HepG2 (cell line): ENCODE measurements around the gene GCLM. TPM values are rescaled to one million over a fixed set of nuclear protein-coding genes. Genes with fewer than 3 reads are reported as not detected.

Experiments
- FOXM1 ChIP-seq: sonication (generic); formaldehyde crosslinking; IDR thresholded peaks from 2 replicates; pipeline ENCODE4 v1.5.0; 2020; ENCODE audit warnings: missing genetic modification reagents
- MBNL3 ChIP-seq: fragments of 250-450 bp; sonication (Bioruptor Pico); conservative IDR thresholded peaks from 2 replicates; pipeline ENCODE4 v1.8.0; 2022; ENCODE audit warnings: mild to moderate bottlenecking, inconsistent platforms
- NR0B2 ChIP-seq: sonication (generic); formaldehyde crosslinking; IDR thresholded peaks from 2 replicates; pipeline ENCODE4 v1.4.0; 2020; ENCODE audit warnings: mild to moderate bottlenecking, missing genetic modification reagents
- PHB2 ChIP-seq: fragments of 450-650 bp; IDR thresholded peaks from 2 replicates; pipeline ENCODE4 v1.6.1; 2018; ENCODE audit not compliant: partially characterized antibody
- TFDP1 ChIP-seq: IDR thresholded peaks from 2 replicates; pipeline ENCODE4 v1.6.1; 2016; ENCODE audit warnings: missing compliant biosample characterization, missing genetic modification reagents, borderline replicate concordance
- ZMYM2 ChIP-seq: sonication (generic); formaldehyde crosslinking; IDR thresholded peaks from 2 replicates; pipeline ENCODE4 v1.8.0; 2022; ENCODE audit warnings: mild to moderate bottlenecking, missing genetic modification reagents
- ZNF251 ChIP-seq: sonication (generic); formaldehyde crosslinking; IDR thresholded peaks from 2 replicates; pipeline ENCODE4 v1.9.0; 2021; ENCODE audit warnings: mild to moderate bottlenecking, missing genetic modification reagents
- ZNF260 ChIP-seq: sonication (generic); formaldehyde crosslinking; IDR thresholded peaks from 2 replicates; pipeline ENCODE4 v1.4.0; 2020; ENCODE audit warnings: missing genetic modification reagents, low read depth, mild to moderate bottlenecking, borderline replicate concordance
- ZNF430 ChIP-seq: sonication (generic); formaldehyde crosslinking; IDR thresholded peaks from 2 replicates; pipeline ENCODE4 v1.9.0; 2021; ENCODE audit warnings: mild to moderate bottlenecking, missing genetic modification reagents
- ZNF549 ChIP-seq: sonication (generic); formaldehyde crosslinking; IDR thresholded peaks from 2 replicates; pipeline ENCODE4 v1.5.0; 2020; ENCODE audit warnings: missing genetic modification reagents
- ZNF768 ChIP-seq: sonication (generic); formaldehyde crosslinking; IDR thresholded peaks from 2 replicates; pipeline ENCODE4 v1.4.0; 2020; ENCODE audit warnings: missing genetic modification reagents
- ZSCAN31 ChIP-seq: sonication (generic); formaldehyde crosslinking; IDR thresholded peaks from 2 replicates; pipeline ENCODE4 v1.5.0; 2020; ENCODE audit warnings: low read depth, mild to moderate bottlenecking, missing genetic modification reagents
- polyA plus RNA-seq, 8 experiments: library from polyadenylated mRNA; depleted of rRNA in 3 of 8; stranded (reverse) in 7 of 8; unstranded in 1 of 8; fragments of >200 nt; fragmentation: Illumina TruSeq in 4 of 8; extraction: Trizol in 4 of 8; gene quantifications; 2 replicates each; pipeline versions ENCODE4 v1.2.1 to v1.2.3, GENCODE V29; 2011 to 2016; ENCODE audit warnings: low read depth in 4 of 8, missing spikeins in 1 of 8, mixed read lengths in 1 of 8; ENCODE audit not compliant: insufficient read depth in 1 of 8
- total RNA-seq, 5 experiments: library from RNA; depleted of rRNA; stranded (reverse); fragments of >200 nt; fragmentation: Illumina TruSeq; extraction: Trizol; gene quantifications; 2 replicates each; pipeline ENCODE4 v1.2.3, GENCODE V29; 2016; ENCODE audit warnings: low read depth in 1 of 5
- TF ChIP-seq, protein P1 (sequence below): sonication (generic); formaldehyde crosslinking; IDR thresholded peaks from 2 replicates; pipeline ENCODE4 v1.5.1; 2020; ENCODE audit warnings: mild to moderate bottlenecking, missing genetic modification reagents, moderate library complexity
- TF ChIP-seq, protein P2 (sequence below), 2 experiments: fragments of 450-650 bp in 1 of 2; sonication (generic) in 1 of 2; formaldehyde crosslinking; IDR thresholded peaks; 2 replicates each; pipeline versions ENCODE4 v1.5.0 to v1.8.0; 2020 to 2022; ENCODE audit warnings: mild to moderate bottlenecking in 1 of 2, missing genetic modification reagents in 1 of 2
- TF ChIP-seq, protein P3 (sequence below): IDR thresholded peaks from 2 replicates; pipeline ENCODE4 v1.6.1; 2016

Gene GCLM
- total and polyA plus RNA-seq, 2 of the 13 experiments (the other 11 are each of a cell fraction or from before 2014, with no cell fraction given): 8.7 to 29.9 TPM

DNA sequence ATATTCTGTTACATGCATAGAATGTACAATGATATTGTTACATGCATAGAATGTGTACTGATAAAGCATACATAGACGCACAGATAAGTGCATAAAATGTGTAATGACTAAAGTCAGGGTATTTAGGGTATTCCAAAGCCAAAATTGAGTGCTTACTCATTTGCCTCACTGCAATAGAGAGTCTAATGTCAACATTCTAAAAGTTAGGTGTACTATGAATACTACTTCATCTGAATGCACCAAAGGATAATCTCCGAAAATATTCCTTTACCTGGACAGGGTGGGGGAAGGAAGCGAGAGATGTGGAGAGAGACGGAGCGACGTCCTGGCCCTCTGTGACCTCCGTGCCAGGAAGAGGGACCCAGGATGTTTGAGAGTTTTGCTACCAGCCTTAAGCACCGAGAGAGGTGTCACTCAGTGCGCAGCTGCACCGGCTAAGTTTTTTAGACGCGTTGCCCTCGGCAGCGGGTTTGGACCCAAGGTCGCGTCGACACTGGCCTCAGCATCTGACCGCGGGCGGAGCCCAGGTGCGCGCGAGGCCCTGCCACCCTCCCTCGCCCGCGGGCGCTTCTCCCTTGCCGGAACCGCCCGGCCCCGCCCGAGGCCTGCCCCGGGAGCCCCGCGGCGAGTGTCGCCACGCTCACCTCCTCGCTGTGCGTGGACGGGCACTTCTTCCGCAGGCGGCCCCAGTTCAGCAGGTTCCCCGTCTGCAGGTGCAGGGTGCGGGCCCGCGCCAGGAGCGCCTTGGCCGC is 660 bp downstream of the GCLM start (continued):
- TF ChIP-seq, protein P1, sequence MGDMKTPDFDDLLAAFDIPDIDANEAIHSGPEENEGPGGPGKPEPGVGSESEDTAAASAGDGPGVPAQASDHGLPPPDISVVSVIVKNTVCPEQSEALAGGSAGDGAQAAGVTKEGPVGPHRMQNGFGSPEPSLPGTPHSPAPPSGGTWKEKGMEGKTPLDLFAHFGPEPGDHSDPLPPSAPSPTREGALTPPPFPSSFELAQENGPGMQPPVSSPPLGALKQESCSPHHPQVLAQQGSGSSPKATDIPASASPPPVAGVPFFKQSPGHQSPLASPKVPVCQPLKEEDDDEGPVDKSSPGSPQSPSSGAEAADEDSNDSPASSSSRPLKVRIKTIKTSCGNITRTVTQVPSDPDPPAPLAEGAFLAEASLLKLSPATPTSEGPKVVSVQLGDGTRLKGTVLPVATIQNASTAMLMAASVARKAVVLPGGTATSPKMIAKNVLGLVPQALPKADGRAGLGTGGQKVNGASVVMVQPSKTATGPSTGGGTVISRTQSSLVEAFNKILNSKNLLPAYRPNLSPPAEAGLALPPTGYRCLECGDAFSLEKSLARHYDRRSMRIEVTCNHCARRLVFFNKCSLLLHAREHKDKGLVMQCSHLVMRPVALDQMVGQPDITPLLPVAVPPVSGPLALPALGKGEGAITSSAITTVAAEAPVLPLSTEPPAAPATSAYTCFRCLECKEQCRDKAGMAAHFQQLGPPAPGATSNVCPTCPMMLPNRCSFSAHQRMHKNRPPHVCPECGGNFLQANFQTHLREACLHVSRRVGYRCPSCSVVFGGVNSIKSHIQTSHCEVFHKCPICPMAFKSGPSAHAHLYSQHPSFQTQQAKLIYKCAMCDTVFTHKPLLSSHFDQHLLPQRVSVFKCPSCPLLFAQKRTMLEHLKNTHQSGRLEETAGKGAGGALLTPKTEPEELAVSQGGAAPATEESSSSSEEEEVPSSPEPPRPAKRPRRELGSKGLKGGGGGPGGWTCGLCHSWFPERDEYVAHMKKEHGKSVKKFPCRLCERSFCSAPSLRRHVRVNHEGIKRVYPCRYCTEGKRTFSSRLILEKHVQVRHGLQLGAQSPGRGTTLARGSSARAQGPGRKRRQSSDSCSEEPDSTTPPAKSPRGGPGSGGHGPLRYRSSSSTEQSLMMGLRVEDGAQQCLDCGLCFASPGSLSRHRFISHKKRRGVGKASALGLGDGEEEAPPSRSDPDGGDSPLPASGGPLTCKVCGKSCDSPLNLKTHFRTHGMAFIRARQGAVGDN (CRISPR knock-in tag): peak; percentile 84
- TF ChIP-seq ZNF260 (CRISPR knock-in tag) (no peak), ZNF768 (CRISPR knock-in tag) (0 out of 2 replicates have a peak, but pooled peaks have one; percentile 41), PHB2 (no peak), ZNF549 (CRISPR knock-in tag) (no peak), FOXM1 (CRISPR knock-in tag) (no peak), TFDP1 (CRISPR knock-in tag) (no peak; the same call in 1 of the 2 replicates), MBNL3 (CRISPR knock-in tag) (no peak), ZNF430 (0 out of 2 replicates have a peak, but pooled peaks have one; percentile 43), ZNF251 (CRISPR knock-in tag) (no peak), ZSCAN31 (CRISPR knock-in tag) (peak; percentile 29; the same call in 1 of the 2 replicates), ZMYM2 (CRISPR knock-in tag) (no peak), NR0B2 (CRISPR knock-in tag) (no peak)
- TF ChIP-seq, protein P2, sequence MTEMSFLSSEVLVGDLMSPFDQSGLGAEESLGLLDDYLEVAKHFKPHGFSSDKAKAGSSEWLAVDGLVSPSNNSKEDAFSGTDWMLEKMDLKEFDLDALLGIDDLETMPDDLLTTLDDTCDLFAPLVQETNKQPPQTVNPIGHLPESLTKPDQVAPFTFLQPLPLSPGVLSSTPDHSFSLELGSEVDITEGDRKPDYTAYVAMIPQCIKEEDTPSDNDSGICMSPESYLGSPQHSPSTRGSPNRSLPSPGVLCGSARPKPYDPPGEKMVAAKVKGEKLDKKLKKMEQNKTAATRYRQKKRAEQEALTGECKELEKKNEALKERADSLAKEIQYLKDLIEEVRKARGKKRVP (CRISPR knock-in tag; IDR thresholded peaks at IDR 0.05): no peak
- TF ChIP-seq, protein P3, sequence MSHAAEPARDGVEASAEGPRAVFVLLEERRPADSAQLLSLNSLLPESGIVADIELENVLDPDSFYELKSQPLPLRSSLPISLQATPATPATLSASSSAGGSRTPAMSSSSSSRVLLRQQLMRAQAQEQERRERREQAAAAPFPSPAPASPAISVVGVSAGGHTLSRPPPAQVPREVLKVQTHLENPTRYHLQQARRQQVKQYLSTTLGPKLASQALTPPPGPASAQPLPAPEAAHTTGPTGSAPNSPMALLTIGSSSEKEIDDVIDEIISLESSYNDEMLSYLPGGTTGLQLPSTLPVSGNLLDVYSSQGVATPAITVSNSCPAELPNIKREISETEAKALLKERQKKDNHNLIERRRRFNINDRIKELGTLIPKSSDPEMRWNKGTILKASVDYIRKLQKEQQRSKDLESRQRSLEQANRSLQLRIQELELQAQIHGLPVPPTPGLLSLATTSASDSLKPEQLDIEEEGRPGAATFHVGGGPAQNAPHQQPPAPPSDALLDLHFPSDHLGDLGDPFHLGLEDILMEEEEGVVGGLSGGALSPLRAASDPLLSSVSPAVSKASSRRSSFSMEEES (CRISPR knock-in tag): no peak
